Activated CD8-positive, alpha-beta memory T cell treated with anti-CD3 and anti-CD28 coated beads for 4 hours (primary cell): ENCODE data around the gene SCYL1.
"Not testable (repeated sequence)": the region's sequence is repeated elsewhere in the genome, so short reads cannot be mapped to it uniquely, and the experiment has no call there.

Source experiments
- DNase-seq, 2 donors: peaks; one replicate each; pipeline ENCODE4 v3.0.0-alpha.2; 2020; ENCODE audit warnings: low read depth in 2 of 2

The SCYL1 gene

DNA sequence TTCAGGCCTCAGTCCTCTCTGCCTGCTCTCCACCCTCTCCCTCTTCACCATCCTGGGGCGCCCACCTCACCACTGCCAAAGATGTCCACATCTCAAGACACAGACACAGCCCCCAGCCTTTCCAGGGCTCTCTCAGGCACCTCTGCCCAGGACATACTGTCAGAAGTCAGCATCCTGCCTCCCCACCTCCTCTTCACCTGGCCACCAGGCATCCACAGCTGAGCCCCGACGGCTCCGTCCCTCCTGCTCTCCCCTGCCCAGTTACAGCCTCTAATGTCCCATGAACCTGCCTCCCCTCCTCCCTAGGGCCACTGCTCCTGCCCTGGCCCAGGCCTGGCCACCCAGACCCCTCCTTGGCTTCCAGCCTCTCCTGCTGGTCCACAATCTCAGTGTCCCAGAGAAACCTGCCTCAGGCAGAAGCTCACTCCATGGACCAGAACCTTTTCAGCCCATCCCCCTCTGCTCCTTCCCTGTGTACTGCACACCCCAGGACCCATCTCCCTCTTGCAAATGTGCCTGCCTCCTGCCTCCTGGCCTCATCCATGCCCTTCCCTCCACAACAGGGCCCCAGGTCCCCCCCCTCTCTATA lies 30.1 kb downstream of the SCYL1 start:
- DNase-seq: no peak

DNA sequence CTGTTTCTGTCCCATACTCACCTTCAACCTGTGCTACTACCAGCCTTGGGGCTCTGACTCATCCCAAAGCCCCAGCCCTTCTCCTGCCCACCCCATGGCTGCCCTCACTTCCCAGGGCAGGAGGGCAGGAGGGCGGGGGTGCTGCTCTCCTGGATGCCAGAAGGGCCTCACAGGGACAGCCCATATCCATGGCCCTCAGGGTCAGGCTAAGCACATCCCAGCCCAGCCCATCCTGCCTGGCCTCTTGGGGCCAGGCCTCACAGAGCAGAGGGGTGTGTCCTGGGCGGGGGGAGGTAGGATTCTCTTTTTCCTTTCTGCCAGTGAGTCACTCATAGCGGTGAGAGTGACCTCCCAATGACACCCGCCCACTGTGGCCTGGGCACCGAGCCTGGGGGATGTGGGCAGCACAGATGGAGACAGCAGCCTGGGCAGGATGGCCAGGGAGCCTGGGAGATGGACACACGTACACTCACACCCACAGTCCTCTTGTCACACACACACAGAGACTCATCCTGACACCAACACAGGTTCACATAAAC lies 30.9 kb downstream of the SCYL1 start:
- no peak for DNase-seq

DNA sequence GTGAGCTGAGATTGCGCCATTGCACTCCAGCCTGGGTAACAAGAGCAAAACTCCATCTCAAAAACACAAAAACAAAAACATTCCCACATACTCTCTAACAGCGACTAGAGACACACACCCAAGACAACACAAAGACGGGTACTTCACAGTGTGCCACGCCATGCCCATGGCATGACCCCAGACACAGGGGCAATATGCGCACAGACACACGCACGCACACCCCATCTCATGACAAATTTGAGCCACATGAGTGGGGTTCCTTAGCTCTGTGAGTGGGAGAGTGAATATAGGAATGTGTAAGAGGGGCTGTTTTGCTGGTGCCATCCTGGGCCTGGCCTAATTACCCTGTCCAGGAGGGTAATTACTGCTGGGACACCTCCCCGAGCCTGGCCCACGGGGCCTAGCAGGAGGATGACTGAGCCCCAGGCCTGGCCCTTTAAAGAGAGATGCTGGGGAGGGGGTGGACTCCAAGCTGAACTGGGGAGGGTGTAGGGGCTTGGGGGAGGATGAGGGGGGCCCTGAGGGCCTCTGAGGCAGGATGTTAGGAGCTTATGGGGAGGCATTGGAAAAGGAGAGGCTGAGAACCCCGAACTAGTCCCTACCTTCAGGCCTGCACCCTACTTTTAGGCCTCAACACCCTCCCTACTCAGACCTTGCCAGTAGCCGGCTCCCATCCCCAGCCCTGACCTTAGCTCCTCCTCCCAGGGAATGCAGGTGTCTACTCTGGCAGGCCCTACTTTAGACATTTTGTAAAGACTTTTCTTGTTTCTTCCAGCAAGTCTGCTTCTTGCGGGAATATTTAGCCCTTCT lies 31.8 kb downstream of the SCYL1 start:
- no peak for DNase-seq

DNA sequence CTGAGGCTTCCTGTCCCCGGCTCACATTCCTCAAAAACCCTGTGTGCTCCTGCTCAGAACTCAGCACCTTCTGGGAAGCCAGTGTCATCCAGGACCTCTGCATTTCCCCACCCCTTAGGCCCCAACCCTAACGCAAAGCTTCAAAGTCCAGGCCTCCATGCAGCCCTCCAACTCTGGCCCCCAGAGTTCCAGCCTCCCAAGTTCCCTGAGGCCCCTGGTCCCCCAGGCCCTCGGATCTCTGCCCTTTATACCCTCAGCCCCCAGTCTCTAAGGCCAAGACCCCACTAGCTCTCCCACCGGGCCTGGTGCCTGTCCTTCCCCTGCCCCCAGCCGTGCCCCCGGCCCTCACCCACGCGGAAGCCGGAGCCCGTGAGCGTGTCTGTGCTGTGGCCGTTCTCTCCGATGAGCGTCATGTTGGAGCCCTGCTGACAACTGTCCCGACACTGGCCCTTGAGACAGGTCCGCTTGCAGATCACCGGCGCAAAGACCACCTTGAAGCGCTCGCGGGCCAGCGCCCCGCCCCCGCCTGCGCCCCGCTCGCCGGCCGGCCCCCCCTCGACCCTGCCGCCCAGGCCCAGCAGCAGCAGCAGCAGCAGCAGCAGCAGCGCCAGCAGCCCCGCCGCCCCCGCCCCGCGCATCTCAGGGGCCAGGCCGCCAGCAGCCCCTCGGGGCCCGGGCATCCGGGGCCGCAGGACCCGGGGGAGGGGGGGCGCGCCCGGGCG lies 32.6 kb downstream of the SCYL1 start:
- no peak for DNase-seq

DNA sequence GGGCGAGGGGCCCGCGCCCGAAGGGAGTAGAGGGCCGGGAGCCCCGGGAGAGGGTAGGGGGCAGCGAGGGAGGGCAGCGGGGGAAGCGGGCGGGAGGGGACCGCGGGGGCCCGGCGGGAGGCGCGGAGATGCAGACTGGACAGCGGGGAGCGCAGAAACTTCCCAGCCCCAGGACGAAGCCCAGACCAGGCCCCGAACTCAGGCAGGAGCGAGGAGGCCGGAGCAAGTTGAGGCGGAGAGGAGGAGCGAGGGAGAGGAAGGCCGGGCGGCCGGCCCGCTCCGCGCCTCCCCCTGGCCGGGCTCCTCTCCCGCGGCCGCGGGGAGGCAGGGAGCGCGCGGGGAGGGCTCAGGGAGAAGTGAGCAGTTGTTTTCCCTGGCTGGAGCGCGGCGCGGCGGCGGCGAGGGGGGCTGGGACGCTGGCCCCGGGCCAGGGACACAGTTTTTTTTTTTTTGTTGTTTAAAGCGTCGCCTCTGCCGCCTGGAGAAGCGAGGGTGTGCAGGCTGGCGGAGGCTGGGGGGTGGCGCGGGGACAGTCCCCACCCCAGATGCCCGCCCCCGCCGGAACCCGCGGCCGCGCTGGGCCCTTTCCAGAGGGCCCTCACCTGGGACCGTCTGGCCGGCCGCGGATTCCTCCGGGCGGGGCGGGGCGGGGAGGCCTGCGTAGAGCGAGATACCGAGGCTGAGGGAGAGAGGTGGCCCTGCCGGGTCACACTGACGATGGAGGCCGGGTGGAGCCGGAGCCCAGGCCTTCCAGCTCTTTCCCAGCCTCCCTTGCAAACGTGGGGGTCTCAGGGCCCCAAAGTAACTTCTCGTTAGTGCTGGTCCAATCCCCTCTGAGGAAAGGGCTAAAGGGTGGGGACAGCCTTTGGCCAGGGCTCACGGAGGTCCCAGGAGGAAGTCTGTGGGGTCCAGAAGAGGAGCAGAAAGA lies 33.4 kb downstream of the SCYL1 start, which contains the start of gene LTBP3:
Gene LTBP3, minus strand, starts transcription at position 358 of the 928 bp plus-strand sequence. CDS start 400 bp downstream, outside the sequence.
- DNase-seq: no peak

DNA sequence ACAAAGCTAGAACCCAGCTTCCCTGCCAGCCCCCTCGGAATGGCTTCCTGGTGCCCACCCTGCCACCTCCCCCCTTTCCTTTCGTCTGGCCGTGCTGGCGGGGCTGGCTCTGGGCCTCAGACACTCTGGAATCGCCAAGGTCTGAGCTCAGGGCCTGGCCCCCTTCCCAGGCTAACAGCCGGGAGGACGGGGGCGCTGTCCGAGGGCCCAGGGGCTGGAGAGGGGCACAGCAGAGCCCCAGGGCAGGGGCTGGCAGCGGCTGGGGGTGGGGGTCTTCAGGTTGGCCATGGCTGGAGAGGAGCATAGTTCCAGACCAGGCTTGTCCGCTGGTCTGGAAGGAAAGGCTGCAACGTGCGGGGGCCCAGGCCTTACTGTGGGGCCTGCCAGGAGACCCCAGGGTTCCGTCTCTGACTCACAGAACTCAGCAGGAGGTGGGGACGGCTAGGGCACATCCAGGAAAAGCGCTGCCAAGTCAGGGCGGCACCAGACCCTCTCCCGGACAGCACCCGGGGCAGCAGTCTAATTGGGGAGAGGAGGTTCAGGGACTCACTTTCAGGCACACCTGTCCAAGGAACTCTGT lies 34.1 kb downstream of the SCYL1 start:
- no peak for DNase-seq

DNA sequence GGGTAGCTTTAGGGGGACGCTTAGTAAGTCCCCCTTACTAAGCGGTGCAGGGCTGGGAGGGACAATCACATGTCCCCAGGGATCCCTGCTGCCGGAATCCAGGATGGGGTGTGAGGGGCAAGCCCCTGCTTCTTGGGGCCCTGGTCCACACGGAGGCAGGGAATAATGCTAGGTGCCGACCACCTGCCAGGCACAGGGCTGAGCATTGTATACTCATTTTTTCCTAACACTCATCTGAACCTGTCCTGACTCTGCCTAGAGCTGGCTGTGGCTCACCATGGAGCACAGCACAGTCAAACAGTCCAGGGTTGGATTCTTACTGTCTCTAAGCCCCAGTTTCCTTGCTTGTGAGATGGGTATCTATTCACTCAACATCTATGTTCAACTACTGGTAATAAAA lies 34.7 kb downstream of the SCYL1 start:
- DNase-seq: no peak

DNA sequence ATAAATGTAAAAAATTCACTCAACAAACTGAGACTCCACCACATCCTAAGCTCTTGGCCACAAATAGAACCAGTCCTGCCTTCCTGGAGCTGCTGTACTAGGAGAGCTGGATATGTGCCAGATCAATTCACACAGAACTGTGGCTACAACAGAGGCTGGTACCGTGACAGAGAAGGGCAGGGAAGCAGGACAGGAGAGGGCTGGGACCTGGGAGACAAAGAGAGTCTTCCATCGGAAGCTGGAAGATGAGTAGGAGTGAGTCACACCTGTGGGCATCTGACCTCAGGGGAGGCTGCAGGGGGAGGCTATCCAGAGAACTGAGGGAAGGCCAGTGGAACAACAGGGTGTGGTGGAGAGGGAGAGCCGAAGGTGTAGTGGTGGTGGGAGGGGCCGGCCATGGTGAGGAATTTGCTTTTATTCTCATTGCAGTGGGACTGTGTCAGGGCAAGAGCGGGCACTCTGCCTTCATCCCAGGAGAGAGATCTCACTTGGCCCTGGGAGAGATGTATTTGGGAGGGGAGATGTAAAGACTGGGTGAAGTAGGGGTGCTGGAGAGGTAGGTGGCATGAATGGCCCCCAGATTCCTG lies 35.2 kb downstream of the SCYL1 start:
- no peak for DNase-seq

DNA sequence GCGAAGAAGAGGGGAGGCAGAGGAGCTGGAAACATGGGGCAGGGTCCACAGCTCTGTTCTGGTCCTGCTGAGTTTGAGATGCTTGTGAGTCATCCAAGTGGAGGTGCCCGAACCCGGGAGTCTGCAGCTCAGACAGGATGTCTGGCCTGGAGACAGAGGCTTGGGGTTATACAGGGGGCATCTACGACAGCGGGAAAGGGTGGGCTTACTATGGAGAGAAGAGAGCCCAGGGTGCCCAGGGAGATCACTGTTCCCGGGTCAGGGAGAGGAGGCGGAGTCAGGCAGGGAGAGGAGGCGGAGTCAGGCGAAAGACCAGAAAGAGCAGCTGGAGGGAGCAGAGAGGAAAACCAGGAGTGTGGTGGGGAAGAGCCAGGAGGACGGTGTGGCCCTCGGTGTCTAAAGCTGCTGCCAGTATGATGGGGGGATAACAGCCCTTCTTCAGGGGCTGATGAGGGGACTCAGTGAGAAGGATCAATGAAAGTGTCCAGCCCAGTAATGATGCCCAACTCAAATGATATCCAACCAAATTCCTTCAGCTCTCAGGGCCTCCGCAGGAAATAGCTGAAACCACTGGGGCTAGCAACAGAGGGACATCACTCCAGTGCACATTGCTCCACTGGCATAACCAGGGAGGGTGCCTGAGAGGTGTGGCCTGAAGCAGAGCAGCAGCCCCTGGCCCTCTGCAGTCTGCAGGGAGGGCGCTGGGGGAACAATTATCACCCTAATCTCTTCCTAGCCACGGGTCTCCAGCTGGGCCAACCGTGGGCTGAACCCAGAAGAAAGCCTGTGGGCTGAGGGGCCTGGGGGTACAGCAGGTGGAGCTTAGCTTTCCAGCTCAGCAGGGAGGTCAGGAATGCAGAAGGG lies 35.9 kb downstream of the SCYL1 start:
- DNase-seq: no peak

DNA sequence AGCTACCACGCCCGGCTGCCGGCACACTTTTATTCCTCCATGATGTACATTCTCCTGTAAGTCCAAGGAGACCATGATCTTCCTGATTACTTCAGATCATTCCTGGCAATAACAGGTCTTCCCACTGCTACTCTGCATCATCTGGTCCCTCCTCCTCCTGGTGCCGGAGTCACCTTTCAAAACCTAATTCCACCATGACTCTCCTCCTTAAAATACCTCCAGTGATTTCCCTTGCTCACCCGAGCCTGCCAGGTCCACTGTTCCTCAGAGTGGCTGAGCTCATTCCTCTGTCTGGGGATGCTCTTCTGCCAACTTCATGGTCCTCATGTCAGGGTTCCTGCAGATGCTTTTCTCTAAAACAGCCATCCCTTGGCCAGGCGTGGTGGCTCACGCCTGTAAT lies 37.1 kb downstream of the SCYL1 start:
- DNase-seq: no peak

DNA sequence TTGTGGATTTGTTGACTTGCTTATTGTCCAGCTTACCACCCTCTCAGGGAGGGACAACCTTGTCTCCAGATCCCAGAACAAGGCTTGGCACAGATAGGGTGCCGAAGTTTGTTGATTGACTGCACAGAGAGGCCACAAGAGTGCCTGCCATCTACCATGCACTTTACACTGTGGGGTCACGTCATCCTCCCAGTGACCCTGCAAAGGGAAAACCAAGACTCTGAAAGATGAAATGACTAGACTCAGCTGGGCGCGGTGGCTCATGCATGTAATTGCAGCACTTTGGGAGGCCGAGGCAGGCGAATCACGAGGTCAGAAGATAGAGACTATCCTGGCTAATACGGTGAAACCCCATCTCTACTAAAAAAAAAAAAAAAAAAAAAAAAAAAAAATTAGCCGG lies 37.9 kb downstream of the SCYL1 start:
- DNase-seq: no peak

DNA sequence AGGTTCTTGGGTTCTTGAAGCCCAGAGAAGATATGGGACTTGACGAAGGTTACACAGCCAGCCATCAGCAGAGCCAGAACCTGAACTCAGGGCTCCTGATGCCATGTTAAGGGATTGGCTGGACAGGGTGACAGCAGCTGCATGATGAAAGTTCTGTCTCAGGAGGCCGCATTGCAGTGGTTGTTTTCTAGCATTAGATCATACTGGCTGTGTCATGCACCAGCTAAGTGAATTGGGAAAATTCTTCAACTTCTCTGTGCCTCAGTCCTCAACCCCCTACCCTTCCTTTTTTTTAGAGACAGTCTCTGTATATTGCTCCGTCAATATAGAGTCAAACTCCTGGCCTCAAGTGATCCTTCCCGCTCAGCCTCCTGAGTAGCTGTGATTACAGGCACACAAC lies 38.7 kb downstream of the SCYL1 start:
- DNase-seq: no peak

DNA sequence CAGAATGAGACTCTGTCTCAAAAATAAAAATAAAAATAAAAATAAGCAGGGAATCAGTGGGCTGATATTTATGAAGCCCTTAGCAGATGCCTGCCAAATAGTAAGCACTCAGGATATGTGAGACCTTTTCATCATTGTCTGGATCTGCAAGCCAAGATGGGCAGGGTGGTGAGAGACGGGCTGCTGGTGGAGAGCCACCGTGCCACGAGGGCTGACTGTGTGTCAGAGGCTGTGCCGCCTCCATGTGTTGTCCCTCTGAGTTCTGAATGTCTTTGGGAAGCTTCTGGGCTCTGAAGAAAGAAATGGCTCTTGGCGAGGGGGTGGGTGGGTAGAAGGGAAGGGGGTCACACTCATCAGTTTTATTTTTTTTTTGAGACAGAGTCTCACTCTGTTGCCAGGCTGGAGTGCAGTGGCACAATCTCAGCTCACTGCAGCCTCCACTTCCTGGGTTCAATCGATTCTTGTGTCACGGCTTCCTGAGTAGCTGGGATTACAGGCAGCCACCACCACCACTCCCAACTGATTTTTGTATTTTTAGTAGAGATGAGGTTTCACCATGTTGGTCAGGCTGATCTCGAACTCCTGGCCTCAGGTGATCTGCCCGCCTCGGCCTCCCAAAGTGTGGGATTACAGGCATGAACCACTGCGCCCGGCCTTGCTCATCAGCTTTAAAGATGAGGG lies 40.1 kb downstream of the SCYL1 start:
- not testable (repeated sequence) for DNase-seq

DNA sequence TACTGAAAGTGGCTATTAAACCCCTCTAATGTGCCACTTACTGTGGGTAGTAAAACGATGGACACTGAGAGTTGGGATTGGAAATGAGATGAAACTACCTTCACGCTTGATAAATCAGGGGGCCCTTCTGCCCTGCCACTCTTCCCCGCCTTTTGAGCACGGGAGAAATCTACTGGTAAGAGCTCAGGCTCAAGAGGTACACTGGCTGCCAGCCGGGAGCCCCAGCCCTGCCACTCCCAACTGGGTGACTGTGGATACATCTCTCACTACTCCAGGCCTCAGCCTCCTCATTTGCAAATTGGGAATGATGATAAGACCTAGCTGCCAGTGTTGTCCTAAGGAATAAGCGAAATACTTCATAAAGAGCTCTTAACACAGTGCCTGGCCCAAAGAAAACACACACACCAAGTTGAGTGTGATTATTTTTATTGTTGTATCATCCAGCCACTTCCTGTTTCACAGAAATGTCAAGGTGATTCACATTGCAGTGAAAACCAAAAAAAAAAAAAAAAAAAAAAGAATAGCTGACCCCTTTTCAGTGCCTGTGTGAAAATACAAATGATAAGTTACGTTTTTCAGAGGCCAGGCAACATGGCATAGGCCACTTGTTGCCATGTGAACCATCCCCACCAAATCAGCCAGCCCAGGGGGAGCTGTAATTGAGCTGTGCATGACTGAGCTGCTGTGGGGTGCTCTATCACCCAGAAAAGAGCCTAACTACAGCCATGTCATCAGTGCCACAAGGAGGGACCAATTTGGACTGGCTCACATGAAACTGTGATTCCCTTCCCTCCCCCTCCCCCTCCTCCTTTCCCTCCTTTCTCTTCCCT lies 41.0 kb downstream of the SCYL1 start:
- DNase-seq: no peak

DNA sequence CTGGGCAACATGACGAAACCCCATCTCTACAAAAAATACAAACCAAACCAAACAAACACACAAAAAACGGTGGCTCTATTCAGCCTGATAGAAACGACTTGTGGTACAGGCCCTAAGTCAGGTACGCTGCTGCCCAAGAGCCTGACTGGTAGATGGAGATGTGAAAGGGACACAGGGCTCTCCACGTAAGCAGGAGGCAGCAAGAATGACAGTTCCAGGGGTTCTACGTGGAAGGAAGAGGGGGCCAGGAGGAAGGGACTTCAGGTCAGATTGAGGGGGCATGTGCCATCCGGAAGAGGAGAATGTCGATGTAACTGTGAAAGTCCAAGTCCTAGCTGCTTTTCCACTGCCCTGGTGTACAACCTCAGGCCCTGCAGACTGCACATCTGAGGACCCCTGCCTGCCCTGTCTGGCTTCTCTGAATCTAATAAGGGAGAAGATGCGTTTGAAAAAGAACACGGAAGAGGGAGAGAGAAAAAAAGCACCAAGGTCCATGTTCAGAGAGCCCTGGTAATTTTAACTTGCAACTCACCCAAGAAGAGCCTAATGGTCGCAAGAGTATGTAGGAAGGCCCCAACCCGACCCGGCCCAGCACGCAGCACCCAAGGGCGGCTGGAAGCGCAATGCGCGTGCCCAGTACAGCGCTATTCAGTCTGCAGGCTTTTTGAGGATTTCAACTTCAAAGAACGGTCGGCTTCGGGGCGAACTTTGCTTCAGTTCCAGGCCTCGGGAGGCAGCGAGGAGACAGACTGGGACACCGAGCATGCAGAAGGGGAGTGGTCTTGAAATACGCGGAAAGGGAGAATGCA lies 44.5 kb downstream of the SCYL1 start:
- DNase-seq: no peak

DNA sequence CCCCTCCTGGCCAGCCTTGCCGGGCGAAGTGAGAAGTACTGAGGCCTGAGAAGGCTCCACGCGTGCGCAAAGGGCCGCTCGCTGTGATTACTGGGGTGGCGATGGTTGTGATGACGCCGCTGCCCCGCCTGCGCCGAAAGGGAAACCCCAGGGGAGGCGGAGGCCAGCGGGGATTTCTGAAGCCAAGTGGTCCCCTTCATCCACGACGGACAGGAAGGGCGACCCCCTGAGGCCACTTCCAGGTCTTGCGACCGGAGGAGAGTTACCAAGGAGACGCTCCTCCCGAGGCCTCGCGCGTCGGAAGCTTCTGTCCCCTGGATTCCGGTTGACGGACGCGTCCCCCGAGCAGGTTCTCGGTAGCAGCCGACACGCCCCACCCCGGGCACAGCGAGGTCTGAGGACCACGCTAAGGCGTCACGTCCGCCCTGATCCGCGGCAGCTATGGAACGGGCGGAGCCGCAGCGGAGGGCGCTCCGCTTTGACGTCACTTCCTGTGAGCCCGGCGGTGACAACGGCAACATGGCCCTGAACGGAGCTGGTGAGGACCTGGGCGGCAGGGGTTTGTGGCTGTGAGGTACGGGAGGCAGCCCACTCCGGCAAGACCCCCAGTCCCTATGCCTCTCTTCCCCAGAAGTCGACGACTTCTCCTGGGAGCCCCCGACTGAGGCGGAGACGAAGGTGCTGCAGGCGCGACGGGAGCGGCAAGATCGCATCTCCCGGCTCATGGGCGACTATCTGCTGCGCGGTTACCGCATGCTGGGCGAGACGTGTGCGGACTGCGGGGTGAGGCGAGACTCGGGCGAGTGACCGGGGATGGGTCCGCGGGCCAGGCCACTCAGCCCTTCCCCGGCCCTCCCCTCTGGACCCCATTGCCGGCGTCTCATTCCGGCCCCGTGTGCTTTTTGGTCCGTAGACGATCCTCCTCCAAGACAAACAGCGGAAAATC lies 45.4 kb downstream of the SCYL1 start, which contains the start of gene ZNRD2:
Gene ZNRD2, plus strand, starts transcription at position 505 of the 946 bp plus-strand sequence. Its CDS starts 15 bp downstream, at position 520.
- peak; percentile 94 to 98 for DNase-seq
